Prostate gland (tissue), 2 donors: Measurements from ENCODE around the gene TRAP1.

Experiments
- CTCF ChIP-seq, 4 experiments: fragments of 200-600 bp in 2 of 4; fragments of 450-650 bp in 2 of 4; sonication (generic) in 2 of 4; IDR thresholded peaks; 1 replicate in 3 of 4; 2 replicates in 1 of 4; pipeline ENCODE4 v1.5.1; 2016 to 2019; ENCODE audit warnings: antibody characterized with exemption in 4 of 4, mild to moderate bottlenecking in 2 of 4, moderate library complexity in 2 of 4
- POLR2A ChIP-seq: fragments of 450-650 bp; IDR thresholded peaks from one replicate; pipeline ENCODE4 v1.6.1; 2016; ENCODE audit warnings: antibody characterized with exemption, mild to moderate bottlenecking
- POLR2AphosphoS5 ChIP-seq: sonication (generic); formaldehyde crosslinking; IDR thresholded peaks from one replicate; pipeline ENCODE4 v1.6.1; 2017; ENCODE audit warnings: antibody characterized with exemption

GRCh38 chr16:3720418-3720817 lies 3.1 kb upstream of the TRAP1 start:
- TF ChIP-seq POLR2A = no peak
- TF ChIP-seq CTCF (IDR thresholded peaks at IDR 0.05) = no peak
- no peak for TF ChIP-seq POLR2AphosphoS5
